PC-9 (cell line): ENCODE measurements around the gene PDS5B.

Experiments
- EZH2 ChIP-seq: fragments of 200-600 bp; sonication (generic); IDR thresholded peaks from 2 replicates; pipeline ENCODE4 v1.8.0; 2017; ENCODE audit warnings: antibody characterized with exemption, low read depth
- TF ChIP-seq, protein P1 (sequence below): fragments of 200-600 bp; sonication (generic); conservative IDR thresholded peaks from 2 replicates; pipeline ENCODE4 v1.6.1; 2017; ENCODE audit warnings: mixed run types, antibody characterized with exemption, mild to moderate bottlenecking, moderate library complexity

DNA sequence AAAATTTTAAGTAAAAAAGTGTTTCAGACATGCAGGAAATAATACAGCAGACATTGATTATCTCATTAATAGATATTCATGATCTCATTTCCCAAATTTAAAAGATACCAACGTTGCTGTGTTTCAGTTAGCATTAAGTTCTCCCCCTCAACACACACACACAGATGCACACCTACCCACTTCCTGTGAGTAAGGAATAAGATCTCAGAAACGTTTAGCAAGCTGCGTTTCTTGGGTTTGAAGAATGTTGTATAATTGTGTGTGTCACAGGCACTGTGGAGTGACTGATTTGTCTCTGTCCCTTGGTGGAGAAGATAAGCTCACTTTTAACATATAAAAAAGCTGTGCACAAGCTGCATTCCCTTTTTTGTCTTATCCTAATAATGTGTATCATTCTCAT, 196.8 kb downstream of the PDS5B start:
- TF ChIP-seq, protein P1, sequence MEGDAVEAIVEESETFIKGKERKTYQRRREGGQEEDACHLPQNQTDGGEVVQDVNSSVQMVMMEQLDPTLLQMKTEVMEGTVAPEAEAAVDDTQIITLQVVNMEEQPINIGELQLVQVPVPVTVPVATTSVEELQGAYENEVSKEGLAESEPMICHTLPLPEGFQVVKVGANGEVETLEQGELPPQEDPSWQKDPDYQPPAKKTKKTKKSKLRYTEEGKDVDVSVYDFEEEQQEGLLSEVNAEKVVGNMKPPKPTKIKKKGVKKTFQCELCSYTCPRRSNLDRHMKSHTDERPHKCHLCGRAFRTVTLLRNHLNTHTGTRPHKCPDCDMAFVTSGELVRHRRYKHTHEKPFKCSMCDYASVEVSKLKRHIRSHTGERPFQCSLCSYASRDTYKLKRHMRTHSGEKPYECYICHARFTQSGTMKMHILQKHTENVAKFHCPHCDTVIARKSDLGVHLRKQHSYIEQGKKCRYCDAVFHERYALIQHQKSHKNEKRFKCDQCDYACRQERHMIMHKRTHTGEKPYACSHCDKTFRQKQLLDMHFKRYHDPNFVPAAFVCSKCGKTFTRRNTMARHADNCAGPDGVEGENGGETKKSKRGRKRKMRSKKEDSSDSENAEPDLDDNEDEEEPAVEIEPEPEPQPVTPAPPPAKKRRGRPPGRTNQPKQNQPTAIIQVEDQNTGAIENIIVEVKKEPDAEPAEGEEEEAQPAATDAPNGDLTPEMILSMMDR = no peak
- no peak for TF ChIP-seq EZH2
